CD4-positive, alpha-beta memory T cell (primary cell): ENCODE measurements around the gene CASKIN2. TPM values are rescaled to one million over a fixed set of nuclear protein-coding genes. Genes with fewer than 3 reads are reported as not detected.

Source experiments
- CTCF ChIA-PET: fragments of 350-600 bp; sonication (Branson Sonifier 250); formaldehyde crosslinking; loops from one replicate; lab custom pipeline; 2021; ENCODE audit warnings: inconsistent platforms; ENCODE audit not compliant: partially characterized antibody; lab: Charles Lee
- POLR2A ChIA-PET: fragments of 350-600 bp; sonication (Branson Sonifier 250); formaldehyde crosslinking; loops from one replicate; lab custom pipeline; 2021; ENCODE audit not compliant: partially characterized antibody; lab: Charles Lee
- DNase-seq, 5 donors: peaks; one replicate each; pipeline versions ENCODE4 v3.0.0 to v3.0.0-alpha.2; 2020 to 2022; ENCODE audit warnings: mixed read lengths in 1 of 5
- H3K27ac ChIP-seq: one replicate; pipeline ENCODE4 v1.7.0; 2013; ENCODE audit warnings: low read depth, low read length
- H3K27me3 ChIP-seq: 2 replicates; pipeline ENCODE4 v1.7.0; 2013; ENCODE audit warnings: mild to moderate bottlenecking, low read length, moderate library complexity; ENCODE audit not compliant: insufficient read depth
- H3K36me3 ChIP-seq: 2 replicates; pipeline ENCODE4 v1.7.0; 2013; ENCODE audit warnings: mild to moderate bottlenecking, low read length, moderate library complexity; ENCODE audit not compliant: insufficient read depth
- H3K4me1 ChIP-seq: 2 replicates; pipeline ENCODE4 v1.7.0; 2013; ENCODE audit warnings: mild to moderate bottlenecking, low read length, moderate library complexity; ENCODE audit not compliant: insufficient read depth
- H3K4me3 ChIP-seq, 2 donors: one replicate each; pipeline ENCODE4 v1.7.0; 2013; ENCODE audit warnings: low read length in 2 of 2, mild to moderate bottlenecking in 1 of 2
- H3K9me3 ChIP-seq, 2 donors: one replicate each; pipeline ENCODE4 v1.7.0; 2013; ENCODE audit warnings: low read length in 2 of 2, control low read depth in 1 of 2; ENCODE audit not compliant: control insufficient read depth in 1 of 2
- H3K27ac Mint-ChIP-seq, 7 donors: one replicate each; pipeline ENCODE4 v1.8.0; 2020 to 2021; ENCODE audit warnings: mixed read lengths in 7 of 7, mild to moderate bottlenecking in 6 of 7, inconsistent platforms in 3 of 7, moderate library complexity in 3 of 7
- H3K27me3 Mint-ChIP-seq, 2 donors: one replicate each; pipeline ENCODE4 v1.8.0; 2020 to 2021; ENCODE audit warnings: mixed read lengths in 2 of 2
- H3K36me3 Mint-ChIP-seq, 2 donors: one replicate each; pipeline ENCODE4 v1.8.0; 2020 to 2021; ENCODE audit warnings: mixed read lengths in 2 of 2, inconsistent platforms in 1 of 2, mild to moderate bottlenecking in 1 of 2
- H3K4me1 Mint-ChIP-seq, 4 donors: one replicate each; pipeline ENCODE4 v1.8.0; 2020 to 2021; ENCODE audit warnings: mixed read lengths in 4 of 4, mild to moderate bottlenecking in 1 of 4
- H3K4me3 Mint-ChIP-seq, 8 donors: one replicate each; pipeline ENCODE4 v1.8.0; 2020 to 2021; ENCODE audit warnings: mixed read lengths in 8 of 8, mild to moderate bottlenecking in 7 of 8, moderate library complexity in 6 of 8, inconsistent platforms in 3 of 8
- H3K9me3 Mint-ChIP-seq, 8 donors: one replicate each; pipeline ENCODE4 v1.8.0; 2020 to 2021; ENCODE audit warnings: mixed read lengths in 8 of 8, mild to moderate bottlenecking in 5 of 8, inconsistent platforms in 3 of 8, moderate library complexity in 1 of 8
- intact Hi-C: fragments of 100-400 bp; cut with micrococcal nuclease; formaldehyde crosslinking; loops from one replicate; pipeline ENCODE4 v1.15.1; 2023
- polyA plus RNA-seq, 2 donors: library from polyadenylated mRNA; unstranded; fragments of 300-500 nt; fragmentation: Illumina TruSeq; gene quantifications; one replicate each; pipeline ENCODE4 v1.2.3, GENCODE V29; 2021
- total RNA-seq, 2 experiments: library from RNA; stranded (reverse); gene quantifications; one replicate each; pipeline ENCODE4 v1.2.3, GENCODE V29; 2021

CASKIN2 gene
- total and polyA plus RNA-seq, 4 experiments from 2014 or later, result 0.32 to 0.53 TPM; not detected in 2

GRCh38 chr17:75500419-75501216 lies 14.7 kb downstream of the CASKIN2 start:
- Histone ChIP-seq H3K27ac (no peak overlapping the region), H3K4me1 (no peaks in the 10 kb centered on the region)
- CTCF ChIA-PET, result interaction anchor here (1.5 kb wide), 1 partner anchor 90 kb away, joined by 4 read pairs; no protein-coding TSS in a partner anchor

GRCh38 chr17:75499313-75500022 lies 15.9 kb downstream of the CASKIN2 start:
- H3K36me3 Mint-ChIP-seq, result peaks cover 11 to 37% of the 10 kb centered on the region in 2 donors
- no peaks in the 10 kb centered on the region for H3K9me3 Mint-ChIP-seq
- Histone ChIP-seq H3K27ac (no peak overlapping the region), H3K4me3 (no peak overlapping the region), H3K36me3 (peaks cover 11% of the 10 kb centered on the region), H3K9me3 (no peaks in the 10 kb centered on the region), H3K4me1 (no peaks in the 10 kb centered on the region), H3K27me3 (no peaks in the 10 kb centered on the region)
- no peaks in the 10 kb centered on the region for H3K27me3 Mint-ChIP-seq
- no peak overlapping the region for H3K4me3 Mint-ChIP-seq
- H3K4me1 Mint-ChIP-seq, result no peaks in the 10 kb centered on the region
- no peak for DNase-seq
- ChIA-PET CTCF (no interaction called here), POLR2A (no interaction called here)
- H3K27ac Mint-ChIP-seq, result peak overlapping the region in 1 of 7 donors; percentile 37
- intact Hi-C loops, result no loop called here

More at GRCh38 chr17:75500419-75501216, 14.7 kb downstream of the CASKIN2 start:
- DNase-seq, result no peak
- POLR2A ChIA-PET, result interaction anchor here (0.5 to 0.6 kb wide), 2 partner anchors 36 to 186 kb away, joined by 3 read pairs; no protein-coding TSS in a partner anchor
- H3K36me3 ChIP-seq, result peaks cover 9% of the 10 kb centered on the region
- intact Hi-C loops, result no loop called here
- no peaks in the 10 kb centered on the region for H3K27me3 ChIP-seq
- Mint-ChIP-seq H3K27ac (peak overlapping the region in 1 of 7 donors; percentile 29), H3K27me3 (no peaks in the 10 kb centered on the region), H3K9me3 (no peaks in the 10 kb centered on the region), H3K36me3 (peaks cover 10 to 34% of the 10 kb centered on the region in 2 donors), H3K4me3 (no peak overlapping the region), H3K4me1 (no peaks in the 10 kb centered on the region)
- H3K4me3 ChIP-seq, result no peak overlapping the region
- no peaks in the 10 kb centered on the region for H3K9me3 ChIP-seq

GRCh38 chr17:75498726-75499213 lies 16.6 kb downstream of the CASKIN2 start:
- H3K27me3 Mint-ChIP-seq, result no peaks in the 10 kb centered on the region
- DNase-seq, result no peak
- H3K27ac Mint-ChIP-seq, result peak overlapping the region in 1 of 7 donors; percentile 55
- Histone ChIP-seq H3K27ac (no peak overlapping the region), H3K4me1 (no peaks in the 10 kb centered on the region), H3K27me3 (no peaks in the 10 kb centered on the region), H3K4me3 (no peak overlapping the region), H3K36me3 (peaks cover 18% of the 10 kb centered on the region), H3K9me3 (no peaks in the 10 kb centered on the region)
- ChIA-PET POLR2A (interaction anchor here (0.6 to 1.1 kb wide), 2 partner anchors 17 to 26 kb away, joined by 3 read pairs; partner anchors contain the start of genes LLGL2 and TSEN54), CTCF (interaction anchor here (1.1 kb wide), 1 partner anchor 91 kb away, joined by 3 read pairs; no protein-coding TSS in a partner anchor)
- no peaks in the 10 kb centered on the region for H3K4me1 Mint-ChIP-seq
- H3K36me3 Mint-ChIP-seq, result peaks cover 13 to 39% of the 10 kb centered on the region in 2 donors
- H3K4me3 Mint-ChIP-seq, result no peak overlapping the region
- intact Hi-C loops, result no loop called here
- H3K9me3 Mint-ChIP-seq, result no peaks in the 10 kb centered on the region

- peaks cover 13 to 39% of the 10 kb centered on the region in 2 donors for H3K36me3 Mint-ChIP-seq
- peaks cover 22% of the 10 kb centered on the region for H3K36me3 ChIP-seq
- no peak overlapping the region for H3K4me3 ChIP-seq
- no peaks in the 10 kb centered on the region for H3K27me3 ChIP-seq
- peak overlapping the region in 3 of 7 donors; percentile 12 to 85 (median 37) for H3K27ac Mint-ChIP-seq
- intact Hi-C loops, result no loop called here
- no peak for DNase-seq
- ChIA-PET CTCF (interaction anchor here (1.1 kb wide), 1 partner anchor 92 kb away, joined by 3 read pairs; no protein-coding TSS in a partner anchor), POLR2A (interaction anchor here (0.6 to 1.1 kb wide), 2 partner anchors 18 to 27 kb away, joined by 3 read pairs; partner anchors contain the start of genes LLGL2 and TSEN54)
- H3K4me1 Mint-ChIP-seq, result no peaks in the 10 kb centered on the region
- H3K27me3 Mint-ChIP-seq, result no peaks in the 10 kb centered on the region
- no peak overlapping the region for H3K27ac ChIP-seq
- H3K4me3 Mint-ChIP-seq, result no peak overlapping the region
- H3K9me3 Mint-ChIP-seq, result no peaks in the 10 kb centered on the region
- no peaks in the 10 kb centered on the region for H3K9me3 ChIP-seq
- H3K4me1 ChIP-seq, result no peaks in the 10 kb centered on the region
These were observed 17.2 kb downstream of the CASKIN2 start for GRCh38 chr17:75498039-75498725.

- H3K4me3 Mint-ChIP-seq, result no peak overlapping the region
- Histone ChIP-seq H3K36me3 (peaks cover 30% of the 10 kb centered on the region), H3K27ac (no peak overlapping the region), H3K9me3 (no peaks in the 10 kb centered on the region), H3K4me1 (no peaks in the 10 kb centered on the region), H3K27me3 (no peaks in the 10 kb centered on the region), H3K4me3 (no peak overlapping the region)
- H3K9me3 Mint-ChIP-seq, result no peaks in the 10 kb centered on the region
- POLR2A ChIA-PET, result no interaction called here
- DNase-seq, result no peak
- no peaks in the 10 kb centered on the region for H3K27me3 Mint-ChIP-seq
- no peak overlapping the region for H3K27ac Mint-ChIP-seq
- H3K4me1 Mint-ChIP-seq, result no peaks in the 10 kb centered on the region
- H3K36me3 Mint-ChIP-seq, result peaks cover 18 to 50% of the 10 kb centered on the region in 2 donors
- CTCF ChIA-PET, result no interaction called here
- intact Hi-C loops, result no loop called here
These were observed 19.3 kb downstream of the CASKIN2 start for GRCh38 chr17:75496005-75496404.

- H3K36me3 Mint-ChIP-seq, result peaks cover 18 to 44% of the 10 kb centered on the region in 2 donors
- no peak overlapping the region for H3K4me3 Mint-ChIP-seq
- no peaks in the 10 kb centered on the region for H3K27me3 ChIP-seq
- POLR2A ChIA-PET, result no interaction called here
- CTCF ChIA-PET, result no interaction called here
- DNase-seq, result no peak
- intact Hi-C loops, result no loop called here
- no peaks in the 10 kb centered on the region for H3K27me3 Mint-ChIP-seq
- peak overlapping the region in 1 of 7 donors; percentile 41 for H3K27ac Mint-ChIP-seq
- H3K4me1 Mint-ChIP-seq, result no peaks in the 10 kb centered on the region
- H3K4me1 ChIP-seq, result no peaks in the 10 kb centered on the region
- H3K27ac ChIP-seq, result no peak overlapping the region
- no peak overlapping the region for H3K4me3 ChIP-seq
- no peaks in the 10 kb centered on the region for H3K9me3 ChIP-seq
- peaks cover 30% of the 10 kb centered on the region for H3K36me3 ChIP-seq
- no peaks in the 10 kb centered on the region for H3K9me3 Mint-ChIP-seq
These were observed 20.9 kb downstream of the CASKIN2 start for GRCh38 chr17:75494326-75494877.
